Measurements from ENCODE around the gene FAM120AOS. TPM values are rescaled to one million over a fixed set of nuclear protein-coding genes. Genes with fewer than 3 reads are reported as not detected.

Gene FAM120AOS
- total RNA-seq, 1 experiment from 2014 or later = 36.0 TPM

DNA sequence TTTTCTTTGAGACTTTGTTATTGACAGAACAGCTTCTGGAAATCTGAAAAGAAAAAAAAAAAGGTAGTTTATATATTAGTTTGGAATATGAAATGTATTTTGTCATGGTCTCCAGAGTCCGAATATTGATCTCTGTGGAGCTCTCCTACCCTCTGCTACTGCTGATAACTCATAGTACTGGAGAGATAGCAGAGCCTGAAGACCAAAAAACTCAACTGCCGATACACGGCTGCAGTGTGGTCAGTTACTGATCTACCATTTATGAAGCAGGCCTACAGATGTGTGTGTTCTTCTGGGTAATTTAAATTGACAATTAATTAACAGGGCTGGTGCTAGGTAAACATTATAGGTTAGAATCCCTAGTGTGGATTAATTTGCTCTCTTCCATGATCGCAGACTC is 5.7 kb downstream of the FAM120AOS start:
- no peak for ATAC-seq
- no TSS peak for BruUV-seq (replicated peaks)
- intact Hi-C loops (cut with micrococcal nuclease; ENCODE audit: unreplicated experiment) = no loop called here

DNA sequence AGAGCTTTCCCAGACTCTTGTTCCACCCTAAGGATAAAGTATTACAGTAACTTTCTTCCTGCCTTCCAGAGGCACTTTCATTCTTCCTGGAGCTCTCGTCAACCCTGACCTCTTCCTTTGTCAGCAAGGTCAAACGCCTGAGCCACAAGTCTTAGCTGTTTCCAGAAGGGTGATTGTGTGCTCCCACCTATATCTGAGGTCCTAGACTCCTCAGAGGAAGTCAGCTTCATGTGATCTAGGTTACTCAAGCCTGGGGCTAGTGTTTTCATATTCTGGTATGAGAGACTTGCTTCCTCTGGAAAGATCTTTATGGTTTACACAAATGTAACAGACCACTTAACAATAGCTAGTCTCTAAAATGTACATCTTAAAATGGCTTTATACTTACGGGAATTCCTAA is 7.3 kb downstream of the FAM120AOS start:
- intact Hi-C loops (cut with micrococcal nuclease; ENCODE audit: unreplicated experiment) (no loop called here), in situ Hi-C loops (cut with HindIII; ENCODE audit: low pct_unique_long_range_greater_than_20kb, low sequenced_read_pairs) (no loop called here)
- ChIA-PET CTCF (no interaction called here), POLR2A (no interaction called here)
- TF ChIP-seq POLR2AphosphoS5 (IDR thresholded peaks at IDR 0.05; ENCODE audit: low read depth, low read length) (no peak), TCF7L2 (IDR thresholded peaks at IDR 0.05; ENCODE audit: low read depth, low read length) (no peak), SIN3A (IDR thresholded peaks at IDR 0.05; ENCODE audit: borderline replicate concordance, insufficient read depth, low read depth, low read length) (no peak), REST (IDR thresholded peaks at IDR 0.05; ENCODE audit: insufficient read depth in 1 of 2, low read depth in 2 of 2, low read length in 1 of 2) (no peak), CTCF (IDR thresholded peaks at IDR 0.05) (no peak)
- Histone ChIP-seq H3K4me1 (ENCODE audit: control insufficient read depth, insufficient read depth, low read length) (no peaks in the 10 kb centered on the region), H3K27ac (ENCODE audit: low read length) (no peak overlapping the region), H3K36me3 (ENCODE audit: control insufficient read depth, insufficient read depth, low read length) (no peaks in the 10 kb centered on the region; the same call in 1 of the 2 replicates), H3K27me3 (ENCODE audit: control insufficient read depth, insufficient read depth, low read length) (no peaks in the 10 kb centered on the region), H3K9me3 (ENCODE audit: control insufficient read depth, insufficient read depth, low read depth, low read length) (no peaks in the 10 kb centered on the region), H3K4me3 (ENCODE audit: low read depth in 2 of 2, low read length in 2 of 2) (no peak overlapping the region)
- BruUV-seq (replicated peaks) = no TSS peak
- DNase-seq (ENCODE audit: low read depth, low spot score) (no peak), ATAC-seq (no peak)

More for the DNA sequence above, 5.7 kb downstream of the FAM120AOS start:
- TF ChIP-seq CTCF (IDR thresholded peaks at IDR 0.05) = no peak
- TF ChIP-seq POLR2AphosphoS5 (IDR thresholded peaks at IDR 0.05; ENCODE audit: low read depth, low read length) = no peak
- TF ChIP-seq REST (IDR thresholded peaks at IDR 0.05; ENCODE audit: insufficient read depth in 1 of 2, low read depth in 2 of 2, low read length in 1 of 2) = no peak
- no peak for TF ChIP-seq TCF7L2 (IDR thresholded peaks at IDR 0.05; ENCODE audit: low read depth, low read length)
- no peak for TF ChIP-seq SIN3A (IDR thresholded peaks at IDR 0.05; ENCODE audit: borderline replicate concordance, insufficient read depth, low read depth, low read length)
- Histone ChIP-seq H3K4me3 (ENCODE audit: low read depth in 2 of 2, low read length in 2 of 2) (no peak overlapping the region), H3K4me1 (ENCODE audit: control insufficient read depth, insufficient read depth, low read length) (no peaks in the 10 kb centered on the region), H3K27ac (ENCODE audit: low read length) (no peak overlapping the region), H3K36me3 (ENCODE audit: control insufficient read depth, insufficient read depth, low read length) (peaks cover under 1% of the 10 kb centered on the region; the same call in 1 of the 2 replicates), H3K27me3 (ENCODE audit: control insufficient read depth, insufficient read depth, low read length) (no peaks in the 10 kb centered on the region), H3K9me3 (ENCODE audit: control insufficient read depth, insufficient read depth, low read depth, low read length) (no peaks in the 10 kb centered on the region)
- POLR2A ChIA-PET = no interaction called here
- no peak for DNase-seq (ENCODE audit: low read depth, low spot score)
- CTCF ChIA-PET = interaction anchor here (0.6 kb wide), 1 partner anchor 135 kb away, joined by 3 read pairs; no protein-coding TSS in a partner anchor
- in situ Hi-C loops (cut with HindIII; ENCODE audit: low pct_unique_long_range_greater_than_20kb, low sequenced_read_pairs) = no loop called here
